ENCODE data around the gene MAPT.

DNA sequence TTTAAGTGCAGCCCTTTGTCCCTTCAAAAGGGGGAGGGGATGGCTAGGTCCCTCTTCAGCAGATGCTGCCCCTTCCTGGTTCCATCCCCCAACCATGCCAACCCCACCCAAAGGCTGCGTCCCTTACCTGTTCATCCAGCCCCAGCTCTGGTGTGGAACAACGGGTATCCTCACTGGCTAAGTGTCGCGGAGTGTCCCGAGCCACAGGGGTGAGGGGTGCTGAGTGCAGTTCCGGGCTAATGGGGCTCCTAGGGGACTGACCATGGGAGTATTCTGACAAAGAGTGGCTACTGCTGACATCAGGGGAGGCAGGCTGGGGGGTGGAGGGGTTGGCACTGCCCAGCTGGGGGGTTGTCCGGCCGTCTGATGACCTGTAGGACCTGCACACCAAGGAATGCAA lies 137.6 kb downstream of the MAPT start:
- TF ChIP-seq CTCF (conservative IDR thresholded peaks at IDR 0.05) (no peak), ZFX (IDR thresholded peaks at IDR 0.05) (no peak)
